HFFc6 (cell line): Measurements from ENCODE around the gene RIT2. TPM values are rescaled to one million over a fixed set of nuclear protein-coding genes. Genes with fewer than 3 reads are reported as not detected.

ENCODE experiments used
- DNase-seq: peaks from one replicate; pipeline ENCODE4 v3.0.0-alpha.2; 2018
- H3K27ac Mint-ChIP-seq: 2 replicates; pipeline ENCODE4 v1.8.0; 2020; ENCODE audit warnings: mild to moderate bottlenecking, mixed read lengths
- H3K27me3 Mint-ChIP-seq: 2 replicates; pipeline ENCODE4 v1.8.0; 2021; ENCODE audit warnings: mild to moderate bottlenecking, moderate library complexity, mixed read lengths; ENCODE audit not compliant: insufficient read depth
- H3K36me3 Mint-ChIP-seq: 2 replicates; pipeline ENCODE4 v1.8.0; 2021; ENCODE audit warnings: low read depth, mixed read lengths
- H3K4me1 Mint-ChIP-seq: 2 replicates; pipeline ENCODE4 v1.8.0; 2020; ENCODE audit warnings: low read depth, mixed read lengths
- H3K4me3 Mint-ChIP-seq: 2 replicates; pipeline ENCODE4 v1.8.0; 2020; ENCODE audit warnings: mild to moderate bottlenecking, moderate library complexity, mixed read lengths
- H3K9me3 Mint-ChIP-seq: 2 replicates; pipeline ENCODE4 v1.8.0; 2020; ENCODE audit warnings: mild to moderate bottlenecking, mixed read lengths
- total RNA-seq, 6 experiments: library from RNA; stranded (reverse); fragmentation: NEBNext Ultra II Directional; extraction: Animal tissue kit (Norgen Biotek cat#: 25700); gene quantifications; 2 replicates in 1 of 6; 3 replicates in 5 of 6; pipeline ENCODE4 v1.2.3, GENCODE V29; 2021
- TF ChIP-seq, protein P1 (sequence below): fragments of 200-600 bp; sonication (generic); IDR thresholded peaks from 2 replicates; pipeline ENCODE4 v1.5.0; 2021; ENCODE audit warnings: antibody characterized with exemption, mild to moderate bottlenecking

RIT2 gene
- total RNA-seq, 6 experiments from 2014 or later: not detected

DNA sequence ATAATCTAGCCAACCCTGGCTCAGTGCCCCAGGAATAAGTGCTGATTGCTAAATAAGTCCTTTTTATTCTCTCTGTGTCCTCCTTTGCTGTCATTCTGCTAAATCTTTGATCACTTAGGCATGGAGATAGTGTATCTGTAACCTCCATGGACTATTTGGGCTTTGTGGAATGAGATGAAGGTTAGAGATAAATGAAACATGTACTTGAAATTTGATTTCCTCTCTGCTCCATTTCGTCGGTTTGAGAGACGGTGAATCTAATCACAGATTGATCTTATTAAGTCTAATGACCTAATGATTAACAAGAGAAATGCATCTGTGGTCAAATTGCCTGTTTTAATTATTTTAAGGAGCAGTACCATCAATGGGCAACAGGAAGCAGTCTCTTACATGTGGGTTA lies 159.2 kb downstream of the RIT2 start:
- no peak overlapping the region for H3K4me3 Mint-ChIP-seq
- H3K27ac Mint-ChIP-seq: no peak overlapping the region
- H3K27me3 Mint-ChIP-seq: no peaks in the 10 kb centered on the region

DNA sequence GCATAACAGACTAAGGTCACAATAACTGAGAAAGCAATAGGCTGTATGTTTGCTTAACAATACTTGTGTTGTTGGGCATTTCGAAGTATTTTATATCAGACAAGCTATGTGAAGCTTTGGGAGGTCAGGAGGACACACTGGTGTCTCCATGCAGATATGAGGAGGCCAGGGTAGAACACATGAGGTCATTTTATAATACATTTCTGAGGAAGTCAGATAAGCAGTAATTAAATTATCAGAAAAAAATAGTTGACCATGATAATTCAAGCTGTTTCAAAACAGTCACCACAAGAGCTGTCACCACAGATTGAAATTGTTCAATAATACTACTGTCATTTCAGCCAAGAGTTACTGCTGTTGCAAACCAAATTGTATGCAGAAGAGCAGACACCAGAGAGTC lies 160.6 kb downstream of the RIT2 start:
- no peaks in the 10 kb centered on the region for H3K4me1 Mint-ChIP-seq
- no peaks in the 10 kb centered on the region for H3K36me3 Mint-ChIP-seq
- H3K4me3 Mint-ChIP-seq: no peak overlapping the region
- H3K27me3 Mint-ChIP-seq: no peaks in the 10 kb centered on the region
- DNase-seq: no peak
- H3K9me3 Mint-ChIP-seq: peaks cover 38% of the 10 kb centered on the region
- no peak overlapping the region for H3K27ac Mint-ChIP-seq
- TF ChIP-seq, protein P1, sequence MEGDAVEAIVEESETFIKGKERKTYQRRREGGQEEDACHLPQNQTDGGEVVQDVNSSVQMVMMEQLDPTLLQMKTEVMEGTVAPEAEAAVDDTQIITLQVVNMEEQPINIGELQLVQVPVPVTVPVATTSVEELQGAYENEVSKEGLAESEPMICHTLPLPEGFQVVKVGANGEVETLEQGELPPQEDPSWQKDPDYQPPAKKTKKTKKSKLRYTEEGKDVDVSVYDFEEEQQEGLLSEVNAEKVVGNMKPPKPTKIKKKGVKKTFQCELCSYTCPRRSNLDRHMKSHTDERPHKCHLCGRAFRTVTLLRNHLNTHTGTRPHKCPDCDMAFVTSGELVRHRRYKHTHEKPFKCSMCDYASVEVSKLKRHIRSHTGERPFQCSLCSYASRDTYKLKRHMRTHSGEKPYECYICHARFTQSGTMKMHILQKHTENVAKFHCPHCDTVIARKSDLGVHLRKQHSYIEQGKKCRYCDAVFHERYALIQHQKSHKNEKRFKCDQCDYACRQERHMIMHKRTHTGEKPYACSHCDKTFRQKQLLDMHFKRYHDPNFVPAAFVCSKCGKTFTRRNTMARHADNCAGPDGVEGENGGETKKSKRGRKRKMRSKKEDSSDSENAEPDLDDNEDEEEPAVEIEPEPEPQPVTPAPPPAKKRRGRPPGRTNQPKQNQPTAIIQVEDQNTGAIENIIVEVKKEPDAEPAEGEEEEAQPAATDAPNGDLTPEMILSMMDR: no peak

More for the DNA sequence above, 159.2 kb downstream of the RIT2 start:
- Mint-ChIP-seq H3K4me1 (no peaks in the 10 kb centered on the region), H3K9me3 (peaks cover 30% of the 10 kb centered on the region), H3K36me3 (no peaks in the 10 kb centered on the region)
- no peak for DNase-seq
- TF ChIP-seq, protein P1: no peak

DNA sequence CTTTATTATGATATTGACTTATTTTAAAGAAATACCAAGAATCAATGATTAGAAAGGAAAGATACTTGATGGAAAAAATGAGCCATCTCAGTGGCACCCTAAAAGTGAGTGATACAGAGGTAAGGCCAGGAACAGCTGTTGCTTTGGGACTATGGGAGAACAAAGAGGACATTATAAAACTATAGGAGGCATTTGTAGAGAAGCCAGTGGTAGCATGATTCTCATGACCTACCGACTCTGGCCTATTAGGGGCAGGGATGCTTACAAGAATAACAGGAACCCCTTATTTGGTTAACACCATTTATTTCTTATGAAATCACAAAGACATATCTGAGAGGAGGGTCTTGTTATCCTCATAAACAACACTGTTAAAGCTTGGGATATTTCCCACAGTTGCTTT lies 162.2 kb downstream of the RIT2 start:
- H3K27me3 Mint-ChIP-seq: no peaks in the 10 kb centered on the region
- H3K4me3 Mint-ChIP-seq: no peak overlapping the region
- no peaks in the 10 kb centered on the region for H3K36me3 Mint-ChIP-seq
- H3K27ac Mint-ChIP-seq: no peak overlapping the region
- TF ChIP-seq, protein P1: no peak
- no peaks in the 10 kb centered on the region for H3K4me1 Mint-ChIP-seq
- DNase-seq: no peak
- H3K9me3 Mint-ChIP-seq: peaks cover 33% of the 10 kb centered on the region

DNA sequence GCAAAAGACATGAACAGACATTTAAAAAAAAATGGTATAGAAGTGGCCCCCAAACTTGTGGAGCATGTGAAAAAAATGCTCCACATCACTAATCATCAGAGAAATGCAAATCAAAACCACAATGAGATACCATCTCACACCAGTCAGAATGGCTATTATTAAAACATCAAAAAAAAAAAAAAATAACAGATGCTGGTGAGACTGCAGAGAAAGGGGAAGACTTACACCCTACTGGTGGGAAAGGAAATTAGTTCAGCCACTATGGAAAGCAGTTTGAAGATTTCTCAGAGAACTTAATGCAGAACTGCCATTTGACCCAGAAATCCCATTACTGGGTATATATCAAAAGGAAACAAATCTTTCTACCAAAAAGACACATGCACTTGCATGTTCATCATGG lies 164.8 kb downstream of the RIT2 start:
- H3K27ac Mint-ChIP-seq: no peak overlapping the region
- H3K4me3 Mint-ChIP-seq: no peak overlapping the region
- TF ChIP-seq, protein P1: no peak
- H3K27me3 Mint-ChIP-seq: no peaks in the 10 kb centered on the region
- no peak for DNase-seq
- H3K36me3 Mint-ChIP-seq: no peaks in the 10 kb centered on the region
- H3K9me3 Mint-ChIP-seq: peaks cover 24% of the 10 kb centered on the region
- H3K4me1 Mint-ChIP-seq: no peaks in the 10 kb centered on the region

DNA sequence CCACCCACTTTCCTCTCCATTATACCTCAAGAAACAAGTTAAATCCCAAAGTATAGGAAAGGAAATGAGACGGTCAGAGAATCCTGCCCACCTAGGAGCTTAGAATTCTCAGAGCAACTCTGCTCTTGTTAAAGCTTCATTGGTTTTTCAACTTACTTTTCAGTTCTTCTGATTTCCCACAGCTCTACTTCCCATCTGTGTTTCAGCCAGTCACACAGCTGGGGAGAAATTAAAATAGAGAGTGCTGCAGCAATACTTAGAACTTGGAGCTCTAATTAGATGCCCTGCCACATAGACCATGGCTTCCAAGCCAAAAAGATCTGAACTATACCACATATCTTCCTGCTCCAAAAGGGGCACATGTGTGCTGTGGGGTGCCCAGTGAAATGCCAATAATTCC lies 166.7 kb downstream of the RIT2 start:
- H3K4me3 Mint-ChIP-seq: no peak overlapping the region
- no peaks in the 10 kb centered on the region for H3K27me3 Mint-ChIP-seq
- no peak for DNase-seq
- H3K4me1 Mint-ChIP-seq: no peaks in the 10 kb centered on the region
- H3K9me3 Mint-ChIP-seq: peaks cover 29% of the 10 kb centered on the region
- no peaks in the 10 kb centered on the region for H3K36me3 Mint-ChIP-seq
- TF ChIP-seq, protein P1: no peak
- no peak overlapping the region for H3K27ac Mint-ChIP-seq

DNA sequence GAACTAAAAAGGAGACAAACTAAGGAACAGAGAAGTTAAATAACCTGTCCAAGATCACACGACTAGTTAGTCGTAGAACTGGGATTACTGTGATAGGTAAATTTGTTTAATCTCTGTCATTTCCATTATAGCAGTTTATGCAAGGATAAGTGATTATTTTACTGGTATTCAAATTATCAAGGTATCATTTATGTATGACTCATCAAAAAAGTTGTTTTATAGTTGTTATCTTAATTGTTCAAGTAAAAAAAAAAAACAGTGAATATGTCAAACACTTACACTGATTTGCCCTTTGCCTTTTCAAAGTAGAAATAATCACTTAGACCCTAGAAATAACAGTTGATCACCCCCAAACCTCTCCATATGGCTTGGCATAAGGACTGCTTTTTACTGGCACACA lies 173.6 kb downstream of the RIT2 start:
- Mint-ChIP-seq H3K27ac (no peak overlapping the region), H3K27me3 (no peaks in the 10 kb centered on the region), H3K4me1 (no peaks in the 10 kb centered on the region), H3K9me3 (peaks cover 42% of the 10 kb centered on the region), H3K36me3 (no peaks in the 10 kb centered on the region), H3K4me3 (no peak overlapping the region)
- TF ChIP-seq, protein P1: no peak
- DNase-seq: no peak
